ENCODE measurements around the gene BNIPL.
A peak's percentile ranks its signal among the peaks of the same experiment; 100 is the strongest.

BNIPL gene

DNA sequence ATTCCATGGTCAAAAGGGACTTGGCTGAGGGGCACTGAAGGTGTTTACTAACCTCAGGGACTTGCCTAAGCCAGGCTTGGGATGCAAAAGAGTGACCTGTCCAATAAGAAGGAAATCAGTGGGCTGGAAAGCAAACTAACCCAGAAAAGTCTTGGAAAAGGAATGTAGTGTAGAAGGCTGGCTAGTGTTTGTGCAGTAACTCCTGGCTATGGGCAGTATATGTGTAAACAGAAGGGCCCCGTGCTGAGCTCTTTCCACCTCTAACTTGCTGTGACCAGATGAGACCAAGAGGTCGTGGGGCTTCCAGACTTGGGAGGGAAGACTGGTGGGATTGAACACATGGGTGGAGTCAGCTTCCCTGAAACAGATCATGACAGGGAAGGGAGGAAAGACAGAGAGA lies 33.8 kb upstream of the BNIPL start:
- H3K4me3 ChIP-seq (ENCODE audit: low read depth, low read length): no peak overlapping the region
- TF ChIP-seq, protein P1, sequence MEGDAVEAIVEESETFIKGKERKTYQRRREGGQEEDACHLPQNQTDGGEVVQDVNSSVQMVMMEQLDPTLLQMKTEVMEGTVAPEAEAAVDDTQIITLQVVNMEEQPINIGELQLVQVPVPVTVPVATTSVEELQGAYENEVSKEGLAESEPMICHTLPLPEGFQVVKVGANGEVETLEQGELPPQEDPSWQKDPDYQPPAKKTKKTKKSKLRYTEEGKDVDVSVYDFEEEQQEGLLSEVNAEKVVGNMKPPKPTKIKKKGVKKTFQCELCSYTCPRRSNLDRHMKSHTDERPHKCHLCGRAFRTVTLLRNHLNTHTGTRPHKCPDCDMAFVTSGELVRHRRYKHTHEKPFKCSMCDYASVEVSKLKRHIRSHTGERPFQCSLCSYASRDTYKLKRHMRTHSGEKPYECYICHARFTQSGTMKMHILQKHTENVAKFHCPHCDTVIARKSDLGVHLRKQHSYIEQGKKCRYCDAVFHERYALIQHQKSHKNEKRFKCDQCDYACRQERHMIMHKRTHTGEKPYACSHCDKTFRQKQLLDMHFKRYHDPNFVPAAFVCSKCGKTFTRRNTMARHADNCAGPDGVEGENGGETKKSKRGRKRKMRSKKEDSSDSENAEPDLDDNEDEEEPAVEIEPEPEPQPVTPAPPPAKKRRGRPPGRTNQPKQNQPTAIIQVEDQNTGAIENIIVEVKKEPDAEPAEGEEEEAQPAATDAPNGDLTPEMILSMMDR (IDR thresholded peaks at IDR 0.05; ENCODE audit: borderline replicate concordance, insufficient read depth, low read depth, low read length): no peak

DNA sequence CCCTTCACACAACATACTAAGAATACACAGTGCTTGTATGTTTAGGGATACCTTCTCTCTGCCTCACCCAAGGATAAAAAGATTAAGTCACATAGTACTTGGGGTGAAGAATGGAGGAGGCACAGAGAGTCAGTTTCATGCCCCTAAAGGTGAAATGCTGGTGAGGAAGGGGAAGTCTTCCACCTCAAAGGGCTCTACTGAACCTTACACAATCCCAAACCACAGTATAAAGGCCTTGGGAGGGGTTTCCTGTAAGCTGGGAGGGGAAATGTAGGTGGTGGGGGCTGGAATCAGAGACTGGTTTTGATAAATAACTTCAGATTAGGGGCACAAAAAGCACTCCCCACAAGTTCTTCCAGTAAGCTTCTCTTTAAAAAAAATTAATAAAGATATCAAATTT lies 33.2 kb upstream of the BNIPL start:
- TF ChIP-seq, protein P1 (IDR thresholded peaks at IDR 0.05; ENCODE audit: borderline replicate concordance, insufficient read depth, low read depth, low read length): no peak
- H3K4me3 ChIP-seq (ENCODE audit: low read depth, low read length): no peak overlapping the region

DNA sequence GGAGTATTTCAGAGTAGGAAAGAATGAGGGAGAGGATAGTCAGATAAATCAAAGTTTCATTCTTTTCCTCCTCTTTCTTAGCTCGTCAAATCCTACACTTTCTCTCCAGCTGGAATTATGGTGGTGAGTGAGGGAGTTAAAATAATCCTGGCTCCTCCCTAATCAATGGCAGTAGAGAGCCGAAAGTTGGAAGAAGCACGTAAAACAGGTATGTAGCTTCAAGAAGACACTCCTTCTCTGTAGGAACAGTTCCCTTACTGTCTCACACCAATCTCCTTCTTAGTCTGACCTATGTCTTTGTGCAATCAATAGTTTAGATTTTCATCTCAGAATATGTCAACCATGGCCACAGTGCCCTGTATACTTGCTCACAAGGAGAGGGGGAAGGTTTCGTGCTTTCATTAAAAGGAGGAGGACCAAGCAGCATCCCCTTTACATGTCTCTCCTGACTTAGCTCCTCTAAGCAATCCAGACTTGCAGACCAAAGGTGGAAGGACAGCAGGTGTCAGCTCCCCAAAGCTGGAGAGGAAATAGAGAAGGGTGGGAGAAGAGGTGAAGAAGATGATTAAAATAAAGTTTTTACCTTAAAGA lies 30.6 kb upstream of the BNIPL start:
- peak overlapping the region; percentile 57 for H3K4me3 ChIP-seq (ENCODE audit: low read depth, low read length)
- TF ChIP-seq, protein P1 (IDR thresholded peaks at IDR 0.05; ENCODE audit: borderline replicate concordance, insufficient read depth, low read depth, low read length): no peak

DNA sequence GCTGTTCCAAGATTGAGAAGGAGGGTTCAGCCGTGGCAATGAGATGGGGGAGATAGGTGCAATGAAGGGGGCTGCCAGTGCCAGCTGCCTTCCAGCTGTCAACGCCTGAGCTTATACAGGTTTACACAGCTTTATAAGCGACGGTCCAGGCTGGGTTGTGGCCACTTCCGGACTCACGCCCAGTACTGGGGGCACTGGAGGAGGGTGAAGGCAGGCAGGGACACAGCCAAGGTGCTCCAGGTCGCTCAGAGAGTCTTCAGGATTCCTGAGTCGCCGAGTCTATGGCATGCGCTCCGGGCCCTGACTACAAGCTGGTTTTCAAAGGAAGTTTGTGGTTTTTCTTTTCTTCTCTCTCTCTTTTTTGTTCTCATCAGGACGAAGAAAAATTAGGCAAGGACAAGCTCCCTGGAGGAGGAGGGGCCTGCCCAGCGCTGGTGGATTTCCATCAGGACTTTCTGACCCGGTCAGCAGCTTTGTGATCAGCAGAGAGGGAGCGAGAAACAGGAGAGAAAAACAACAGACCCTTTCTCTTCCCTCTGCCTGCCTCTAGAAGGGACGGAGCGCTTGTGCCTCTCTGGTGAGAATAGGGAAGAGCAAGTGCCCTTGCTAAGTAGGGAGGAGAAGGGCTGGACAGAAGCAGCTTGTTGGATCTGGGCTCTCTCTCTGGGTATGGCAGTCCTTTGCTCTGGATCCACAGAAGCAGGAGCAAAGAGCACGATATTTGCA lies 29.9 kb upstream of the BNIPL start, which contains the start of gene MINDY1:
Gene MINDY1 (minus strand): TSS at position 576 of the 726 bp plus-strand sequence. CDS start 4,285 bp downstream, outside the sequence.
- TF ChIP-seq, protein P1 (IDR thresholded peaks at IDR 0.05; ENCODE audit: borderline replicate concordance, insufficient read depth, low read depth, low read length): peak; percentile 48; the same call in 1 of the 2 replicates

DNA sequence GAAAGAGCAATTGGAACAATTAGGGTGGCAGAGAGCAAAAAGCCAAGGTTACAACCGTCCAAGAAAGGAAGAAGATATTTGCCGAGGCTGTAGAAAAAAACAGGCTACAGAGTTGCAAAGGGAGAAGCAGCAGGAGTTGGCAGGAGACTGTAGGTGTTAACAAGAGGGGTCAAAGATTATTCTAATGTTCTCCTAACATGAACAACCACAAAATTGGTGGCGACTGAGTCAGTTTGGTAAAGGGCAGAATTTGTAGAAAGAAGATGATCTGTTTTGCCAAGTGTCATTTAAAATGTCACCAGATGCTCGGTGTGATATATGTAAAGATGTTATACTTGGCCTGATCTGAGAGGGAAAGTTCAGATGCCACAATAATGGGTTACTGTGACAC lies 28.5 kb upstream of the BNIPL start:
- H3K4me3 ChIP-seq (ENCODE audit: low read depth, low read length): peak overlapping the region; percentile 82

More for the DNA sequence above, 29.9 kb upstream of the BNIPL start, which contains the start of gene MINDY1:
- peak within 1 kb of the TSS; percentile 57 for H3K4me3 ChIP-seq (ENCODE audit: low read depth, low read length)

DNA sequence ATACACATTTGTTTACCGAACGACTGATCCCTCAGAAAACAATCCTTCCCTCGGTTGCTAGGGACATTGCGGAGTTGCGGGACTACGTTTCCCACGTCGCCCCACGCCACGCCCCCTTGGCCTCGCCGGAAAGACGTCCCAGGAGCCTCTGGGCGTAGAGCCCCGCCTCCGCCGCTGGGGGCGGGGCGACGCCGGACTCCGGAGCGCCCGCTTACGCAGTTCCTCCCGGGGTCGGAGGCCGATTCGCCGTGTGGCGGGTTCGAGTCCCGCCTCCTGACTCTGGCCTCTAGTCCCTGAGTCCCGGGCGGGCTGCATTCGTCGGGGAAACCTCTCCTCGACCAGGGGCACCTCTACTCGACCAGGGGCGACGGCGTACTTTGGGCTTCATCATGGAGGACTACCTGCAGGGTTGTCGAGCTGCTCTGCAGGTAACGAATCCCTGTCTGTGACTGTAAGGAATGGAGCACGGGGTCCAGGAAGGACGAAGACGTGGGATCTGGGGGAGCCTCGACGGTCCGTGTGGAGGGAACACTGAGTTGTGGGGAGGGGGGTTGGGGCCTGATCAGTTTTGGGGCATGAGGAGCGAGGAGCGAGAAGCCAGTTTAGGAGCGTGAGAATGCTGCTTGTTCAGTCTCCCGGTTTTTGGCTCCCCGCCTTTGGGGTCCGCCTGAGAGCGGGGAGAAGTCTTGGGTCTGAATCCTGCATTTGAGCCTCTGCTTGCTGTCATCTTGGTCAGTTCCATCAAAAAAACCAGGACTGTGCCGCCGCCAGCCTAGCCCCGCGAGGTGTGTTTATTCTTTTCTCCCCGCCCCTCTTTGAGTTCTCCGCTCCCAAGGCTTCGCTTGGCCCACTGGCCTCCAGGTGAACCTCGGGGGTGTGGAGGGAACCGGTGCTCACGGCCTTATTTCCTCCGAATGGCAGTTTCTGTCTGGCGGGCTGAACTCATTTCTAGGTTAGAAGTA lies 27.9 kb upstream of the BNIPL start, which contains the start of gene PRUNE1:
Gene PRUNE1 (plus strand): TSS at position 206 of the 962 bp plus-strand sequence. CDS start 184 bp downstream, at position 390.
- TF ChIP-seq, protein P1 (IDR thresholded peaks at IDR 0.05; ENCODE audit: borderline replicate concordance, insufficient read depth, low read depth, low read length): no peak

More for the DNA sequence above, 28.5 kb upstream of the BNIPL start:
- TF ChIP-seq, protein P1 (IDR thresholded peaks at IDR 0.05; ENCODE audit: borderline replicate concordance, insufficient read depth, low read depth, low read length): no peak

More for the DNA sequence above, 27.9 kb upstream of the BNIPL start, which contains the start of gene PRUNE1:
- peak within 1 kb of the TSS; percentile 82 for H3K4me3 ChIP-seq (ENCODE audit: low read depth, low read length)
